Endothelial cell of umbilical vein (primary cell): ENCODE measurements around the gene SLC11A2. TPM values are rescaled to one million over a fixed set of nuclear protein-coding genes. Genes with fewer than 3 reads are reported as not detected.

Source experiments
- BruUV-seq: library from RNA; stranded (reverse); fragments of 400-500 nt; replicated peaks from 2 replicates; lab custom pipeline; 2021; lab: Mats Ljungman, UMichigan
- CTCF ChIA-PET: fragments of 300-600, 350-600 bp; sonication (Branson Sonifier 250); formaldehyde crosslinking; loops from one replicate; lab custom pipeline; 2021; ENCODE audit warnings: antibody characterized with exemption, inconsistent platforms; lab: Charles Lee
- POLR2A ChIA-PET: fragments of 300-600, 350-600 bp; sonication (Branson Sonifier 250); formaldehyde crosslinking; loops from one replicate; lab custom pipeline; 2021; ENCODE audit warnings: antibody characterized with exemption, inconsistent platforms; lab: Charles Lee
- DNase-seq: peaks from one replicate; pipeline ENCODE4 v3.0.0-alpha.2; 2011; ENCODE audit warnings: low read depth, low spot score
- FAIRE-seq: peaks from 2 replicates; lab custom pipeline; 2011; peaks lifted over from hg19 to GRCh38; lab: Jason Lieb, UNC
- H2AFZ ChIP-seq: 2 replicates; pipeline ENCODE4 v1.6.0; 2012; ENCODE audit warnings: low read depth, low read length, control low read depth, inconsistent platforms
- H3K27ac ChIP-seq: 2 replicates; pipeline ENCODE4 v1.5.1; 2011; ENCODE audit warnings: low read depth, mild to moderate bottlenecking, control low read depth, low read length, moderate library complexity; ENCODE audit not compliant: insufficient read depth
- H3K27me3 ChIP-seq, 2 experiments: 2 replicates each; pipeline versions ENCODE4 v1.6.0 to v1.6.1; 2011; ENCODE audit warnings: low read length in 2 of 2, mixed read lengths in 1 of 2; ENCODE audit not compliant: control insufficient read depth in 2 of 2, insufficient read depth in 2 of 2
- H3K36me3 ChIP-seq, 2 experiments: 2 replicates in 1 of 2; 3 replicates in 1 of 2; pipeline ENCODE4 v1.5.1; 2011; ENCODE audit warnings: low read length in 2 of 2, mild to moderate bottlenecking in 1 of 2, moderate library complexity in 1 of 2; ENCODE audit not compliant: control insufficient read depth in 2 of 2, insufficient read depth in 2 of 2; ENCODE audit errors: extremely low read depth in 1 of 2
- H3K4me1 ChIP-seq: 3 replicates; pipeline ENCODE4 v1.5.1; 2011; ENCODE audit warnings: mild to moderate bottlenecking, low read length; ENCODE audit not compliant: control insufficient read depth, insufficient read depth; ENCODE audit errors: extremely low read depth
- H3K4me2 ChIP-seq: 2 replicates; pipeline ENCODE4 v1.6.1; 2011; ENCODE audit warnings: low read length, control low read depth, mixed read lengths; ENCODE audit not compliant: insufficient read depth
- H3K4me3 ChIP-seq, 3 experiments: fragments of 200-600 bp in 1 of 3; sonication (generic), shearing (Covaris generic) in 1 of 3; replicated peaks in 1 of 3; 2 replicates each; pipeline ENCODE4 v1.5.1; 2011 to 2016; ENCODE audit warnings: control low read depth in 3 of 3, low read length in 3 of 3, mild to moderate bottlenecking in 2 of 3, inconsistent platforms in 1 of 3, low read depth in 1 of 3, moderate library complexity in 1 of 3; ENCODE audit not compliant: insufficient read depth in 1 of 3
- H3K79me2 ChIP-seq: 2 replicates; pipeline ENCODE4 v1.6.0; 2012; ENCODE audit warnings: low read length, inconsistent platforms; ENCODE audit not compliant: control insufficient read depth, insufficient read depth
- H3K9ac ChIP-seq: replicated peaks from 2 replicates; pipeline ENCODE3; 2011; ENCODE audit warnings: low read length, control low read depth; ENCODE audit not compliant: insufficient read depth; ENCODE audit errors: extremely low read depth
- H3K9me1 ChIP-seq: replicated peaks from 3 replicates; pipeline ENCODE4 v1.6.0; 2011; ENCODE audit warnings: mild to moderate bottlenecking, low read length; ENCODE audit not compliant: control insufficient read depth, insufficient read depth; ENCODE audit errors: extremely low read depth
- H3K9me3 ChIP-seq: replicated peaks from 2 replicates; pipeline ENCODE4 v1.5.1; 2012; ENCODE audit warnings: low read length, inconsistent platforms; ENCODE audit not compliant: control insufficient read depth, insufficient read depth
- H4K20me1 ChIP-seq: replicated peaks from 2 replicates; pipeline ENCODE3; 2011; ENCODE audit warnings: mild to moderate bottlenecking, low read length; ENCODE audit not compliant: control insufficient read depth, insufficient read depth; ENCODE audit errors: extremely low read depth
- CTCF ChIP-seq, 2 donors: IDR thresholded peaks; 1 replicate in 1 of 2; 2 replicates in 1 of 2; pipeline ENCODE4 v1.5.1; 2011; ENCODE audit warnings: low read length in 2 of 2, mild to moderate bottlenecking in 2 of 2, moderate library complexity in 2 of 2, control low read depth in 1 of 2, inconsistent platforms in 1 of 2, low read depth in 1 of 2; ENCODE audit not compliant: insufficient read depth in 1 of 2; ENCODE audit errors: extremely low read depth in 1 of 2
- EZH2 ChIP-seq: IDR thresholded peaks from 2 replicates; pipeline ENCODE4 v1.6.1; 2012; ENCODE audit warnings: borderline replicate concordance, low read depth, mild to moderate bottlenecking, moderate library complexity, low read length, inconsistent platforms; ENCODE audit not compliant: severe bottlenecking
- FOS ChIP-seq: IDR thresholded peaks from 2 replicates; pipeline ENCODE4 v1.6.1; 2011; ENCODE audit warnings: mild to moderate bottlenecking, low read length, moderate library complexity, borderline replicate concordance; ENCODE audit not compliant: insufficient read depth
- GATA2 ChIP-seq: IDR thresholded peaks from 2 replicates; pipeline ENCODE4 v1.7.0; 2011; ENCODE audit warnings: low read depth, mild to moderate bottlenecking, moderate library complexity, mixed read lengths, low read length; ENCODE audit not compliant: insufficient read length, insufficient read depth
- JUN ChIP-seq: IDR thresholded peaks from 2 replicates; pipeline ENCODE4 v1.6.1; 2011; ENCODE audit warnings: borderline replicate concordance, low read depth; ENCODE audit not compliant: insufficient read length, insufficient read depth
- MAX ChIP-seq: IDR thresholded peaks from 2 replicates; pipeline ENCODE4 v1.6.1; 2011; ENCODE audit not compliant: insufficient read depth, insufficient read length
- MYC ChIP-seq: IDR thresholded peaks from one replicate; pipeline ENCODE4 v1.6.1; 2011; ENCODE audit warnings: mild to moderate bottlenecking, low read depth, low read length
- POLR2A ChIP-seq: IDR thresholded peaks from 2 replicates; pipeline ENCODE4 v1.6.1; 2012; ENCODE audit warnings: low read depth, mild to moderate bottlenecking, control low read depth, low read length
- POLR2AphosphoS5 ChIP-seq: IDR thresholded peaks from 2 replicates; pipeline ENCODE4 v1.6.1; 2012; ENCODE audit warnings: low read depth, mild to moderate bottlenecking, control low read depth, low read length, moderate library complexity; ENCODE audit not compliant: insufficient read depth
- dilution Hi-C: fragments of 300-500 bp; cut with MboI; formaldehyde crosslinking; loops from one replicate; pipeline ENCODE4 v1.15.0; 2019; ENCODE audit warnings: low sequenced_read_pairs; ENCODE audit not compliant: extremely low pct_ligation_motif_present
- intact Hi-C: fragments of 100-400 bp; cut with micrococcal nuclease; formaldehyde crosslinking; loops from one replicate; pipeline ENCODE4 v1.10.0; 2022
- polyA plus RNA-seq, 4 experiments: library from polyadenylated mRNA; depleted of rRNA in 3 of 4; stranded (reverse) in 3 of 4; unstranded in 1 of 4; fragments of >200 nt; gene quantifications; 2 replicates each; pipeline versions ENCODE4 v1.2.1 to v1.2.3, GENCODE V29; 2011 to 2012; ENCODE audit warnings: missing spikeins in 1 of 4
- total RNA-seq: library from RNA; stranded (reverse); gene quantifications from 2 replicates; pipeline ENCODE4 v1.2.3, GENCODE V29; 2021

Gene SLC11A2
- total and polyA plus RNA-seq, 2 donors (not counting 3 experiments of a cell fraction or from before 2014, with no cell fraction given) = 47.5 to 56.4 TPM

DNA sequence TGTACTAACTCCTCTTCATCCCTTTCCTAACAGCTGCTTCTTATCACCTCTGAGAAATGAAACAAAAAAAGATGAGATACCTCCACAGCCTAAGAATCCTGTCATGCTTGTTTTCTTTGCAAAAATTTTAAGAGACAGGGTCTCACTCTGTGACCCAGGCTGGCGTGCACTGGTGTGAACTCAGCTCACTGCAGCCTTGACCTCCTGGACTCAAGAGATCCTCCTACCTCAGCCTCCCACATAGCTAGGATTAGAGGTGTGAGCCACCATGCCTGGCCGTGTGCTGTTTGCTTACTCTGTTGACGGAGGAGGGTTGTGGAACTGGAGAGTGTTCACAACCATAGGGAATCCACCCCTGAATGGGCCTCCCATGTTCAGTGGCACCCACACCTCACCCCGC, 41.0 kb upstream of the SLC11A2 start:
- dilution Hi-C loops (no loop called here), intact Hi-C loops (no loop called here)
- ChIA-PET POLR2A (no interaction called here), CTCF (interaction anchor here (0.6 to 0.7 kb wide), 2 partner anchors 274 to 634 kb away, joined by 3 read pairs; no protein-coding TSS in a partner anchor)
- Histone ChIP-seq H3K9ac (no peak overlapping the region), H3K36me3 (peaks cover 15 to 39% of the 10 kb centered on the region in 2 experiments), H3K79me2 (no peaks in the 10 kb centered on the region), H3K4me3 (no peak overlapping the region), H4K20me1 (no peaks in the 10 kb centered on the region), H2AFZ (no peak overlapping the region), H3K27me3 (no peaks in the 10 kb centered on the region), H3K9me1 (no peaks in the 10 kb centered on the region), H3K4me1 (no peaks in the 10 kb centered on the region), H3K27ac (no peak overlapping the region), H3K4me2 (no peak overlapping the region), H3K9me3 (no peaks in the 10 kb centered on the region)
- FAIRE-seq = no peak
- no peak for TF ChIP-seq MAX
- TF ChIP-seq CTCF (IDR thresholded peaks at IDR 0.05; ENCODE audit: extremely low read depth in 1 of 2, insufficient read depth in 1 of 2, low read depth in 1 of 2, low read length in 2 of 2) = no peak
- TF ChIP-seq JUN = no peak
- no peak for TF ChIP-seq POLR2AphosphoS5
- no peak for TF ChIP-seq GATA2
- TF ChIP-seq POLR2A = no peak
- TF ChIP-seq EZH2 = no peak
- TF ChIP-seq FOS = no peak
- no peak for TF ChIP-seq MYC
- BruUV-seq = no TSS peak
- no peak for DNase-seq
